Gastroesophageal sphincter (tissue), 4 donors: ENCODE data around the gene IL6ST. TPM values are rescaled to one million over a fixed set of nuclear protein-coding genes. Genes with fewer than 3 reads are reported as not detected.
"Not testable (repeated sequence)": the region's sequence is repeated elsewhere in the genome, so short reads cannot be mapped to it uniquely, and the experiment has no call there.

Experiments used
- ATAC-seq: fragments of 150-250 bp; one replicate; pipeline ENCODE4 v1.9.1; 2016; ENCODE audit warnings: mild to moderate bottlenecking, moderate library complexity
- H3K27ac ChIP-seq, 4 donors: fragments of 200-600 bp; sonication (generic) in 3 of 4; 1 replicate in 3 of 4; 2 replicates in 1 of 4; pipeline ENCODE4 v1.5.1; 2016 to 2019
- H3K27me3 ChIP-seq: fragments of 200-600 bp; sonication (generic); one replicate; pipeline ENCODE4 v1.5.1; 2019
- H3K36me3 ChIP-seq, 2 donors: fragments of 200-600 bp; sonication (generic); one replicate each; pipeline ENCODE4 v1.5.1; 2019; ENCODE audit warnings: control low read depth in 1 of 2
- H3K4me1 ChIP-seq, 3 donors: fragments of 200-600 bp; sonication (generic); 1 replicate in 2 of 3; 2 replicates in 1 of 3; pipeline ENCODE4 v1.5.1; 2016 to 2019; ENCODE audit warnings: control low read depth in 2 of 3
- H3K4me3 ChIP-seq, 2 donors: fragments of 200-600 bp; sonication (generic); one replicate each; pipeline ENCODE4 v1.5.1; 2019; ENCODE audit warnings: mild to moderate bottlenecking in 1 of 2, moderate library complexity in 1 of 2
- H3K9me3 ChIP-seq, 3 donors: fragments of 200-600 bp; sonication (generic); one replicate each; pipeline ENCODE4 v1.5.1; 2017 to 2019; ENCODE audit warnings: control low read depth in 2 of 3
- CTCF ChIP-seq, 4 experiments: fragments of 200-600 bp in 2 of 4; fragments of 450-650 bp in 2 of 4; sonication (generic) in 1 of 4; IDR thresholded peaks; one replicate each; pipeline ENCODE4 v1.5.1; 2017 to 2019; ENCODE audit warnings: antibody characterized with exemption in 4 of 4, mild to moderate bottlenecking in 2 of 4, moderate library complexity in 2 of 4
- EP300 ChIP-seq: sonication (generic); formaldehyde crosslinking; IDR thresholded peaks from one replicate; pipeline ENCODE4 v1.6.1; 2017; ENCODE audit warnings: antibody characterized with exemption, mild to moderate bottlenecking
- POLR2A ChIP-seq, 2 donors: fragments of 450-650 bp; IDR thresholded peaks; one replicate each; pipeline ENCODE4 v1.6.1; 2017; ENCODE audit warnings: antibody characterized with exemption in 2 of 2, mild to moderate bottlenecking in 2 of 2, moderate library complexity in 1 of 2
- POLR2AphosphoS5 ChIP-seq: sonication (generic); formaldehyde crosslinking; IDR thresholded peaks from one replicate; pipeline ENCODE4 v1.6.1; 2017; ENCODE audit warnings: antibody characterized with exemption
- WGBS, 2 donors: methylation state at CpG; one replicate each; pipeline ENCODE4 v1.1.5; 2018; ENCODE audit warnings: low coverage in 1 of 2; 5-methylcytosine and 5-hydroxymethylcytosine counted together
- total RNA-seq, 4 donors: library from RNA; depleted of rRNA; stranded (reverse); fragments of >200 nt; gene quantifications; one replicate each; pipeline ENCODE4 v1.1.0, GENCODE V29; 2016

Gene IL6ST
- total RNA-seq, 4 donors from 2014 or later = 351 to 761 (median 435) TPM

GRCh38 chr5:55993013-55993412, 1.8 kb downstream of the IL6ST start:
- no peaks in the 10 kb centered on the region for H3K27me3 ChIP-seq
- ATAC-seq = no peak

GRCh38 chr5:55991768-55992486, 2.8 kb downstream of the IL6ST start:
- Histone ChIP-seq H3K36me3 (peaks cover 0 to 2% of the 10 kb centered on the region in 2 donors), H3K4me1 (peaks cover 0 to 78% (median 7%) of the 10 kb centered on the region in 3 donors), H3K4me3 (peak overlapping the region; percentile 53 to 83), H3K9me3 (no peaks in the 10 kb centered on the region), H3K27me3 (no peaks in the 10 kb centered on the region), H3K27ac (peak overlapping the region; percentile 86 to 100 (median 98))
- ATAC-seq = no peak
- TF ChIP-seq CTCF (IDR thresholded peaks at IDR 0.05) = no peak
- no peak for TF ChIP-seq POLR2AphosphoS5
- no peak for TF ChIP-seq POLR2A (IDR thresholded peaks at IDR 0.05)
- TF ChIP-seq EP300 = no peak
- 58 to 71% methylated on average over 5 of the region's 5 CpGs for WGBS, 2 donors

More at GRCh38 chr5:55993013-55993412, 1.8 kb downstream of the IL6ST start:
- H3K9me3 ChIP-seq = no peaks in the 10 kb centered on the region
- H3K4me1 ChIP-seq = peaks cover 0 to 67% (median 7%) of the 10 kb centered on the region in 3 donors
- peak overlapping the region; percentile 86 to 100 (median 98) for H3K27ac ChIP-seq
- H3K36me3 ChIP-seq = no peaks in the 10 kb centered on the region
- no peak for TF ChIP-seq POLR2A (IDR thresholded peaks at IDR 0.05)
- TF ChIP-seq POLR2AphosphoS5 = peak; percentile 63
- H3K4me3 ChIP-seq = peak overlapping the region; percentile 53 to 83
- 0 to 10% methylated on average over 5 of the region's 5 CpGs for WGBS, 2 donors

- not testable (repeated sequence) for H3K9me3 ChIP-seq, ATAC-seq, H3K27me3 ChIP-seq, H3K36me3 ChIP-seq
- Histone ChIP-seq H3K4me3 (peak overlapping the region in 1 of 2 donors; percentile 83), H3K27ac (peak overlapping the region in 2 of 4 donors; percentile 52 to 99), H3K4me1 (peaks cover 0 to 71% (median 7%) of the 10 kb centered on the region in 3 donors)
- 77 to 82% methylated on average over 4 of the region's 4 CpGs for WGBS, 2 donors
Observed at GRCh38 chr5:55990895-55991294, 3.9 kb downstream of the IL6ST start.

- TF ChIP-seq EP300 = no peak
- no peak for TF ChIP-seq POLR2A (IDR thresholded peaks at IDR 0.05)
- TF ChIP-seq CTCF (IDR thresholded peaks at IDR 0.05) = no peak
- no peak for TF ChIP-seq POLR2AphosphoS5
- Histone ChIP-seq H3K4me3 (peak overlapping the region in 1 of 2 donors; percentile 27), H3K9me3 (no peaks in the 10 kb centered on the region), H3K27me3 (no peaks in the 10 kb centered on the region), H3K36me3 (peaks cover 0 to 5% of the 10 kb centered on the region in 2 donors), H3K27ac (peak overlapping the region in 2 of 4 donors; percentile 31 to 38), H3K4me1 (peaks cover 0 to 74% (median 7%) of the 10 kb centered on the region in 3 donors)
- 67 to 73% methylated on average over 1 of the region's 1 CpG for WGBS, 2 donors
- ATAC-seq = no peak
Observed at GRCh38 chr5:55989860-55990259, 4.9 kb downstream of the IL6ST start.

- ATAC-seq = no peak
- Histone ChIP-seq H3K4me1 (peaks cover 5 to 81% (median 10%) of the 10 kb centered on the region in 3 donors), H3K4me3 (peak overlapping the region in 1 of 2 donors; percentile 27), H3K27me3 (no peaks in the 10 kb centered on the region), H3K36me3 (peaks cover 0 to 5% of the 10 kb centered on the region in 2 donors), H3K27ac (no peak overlapping the region), H3K9me3 (no peaks in the 10 kb centered on the region)
- 0 to 40% methylated on average over 1 to 3 of the region's 4 CpGs for WGBS, 2 donors
- TF ChIP-seq CTCF (IDR thresholded peaks at IDR 0.05) = no peak
- no peak for TF ChIP-seq EP300
- TF ChIP-seq POLR2AphosphoS5 = no peak
- no peak for TF ChIP-seq POLR2A (IDR thresholded peaks at IDR 0.05)
Observed at GRCh38 chr5:55988979-55989638, 5.7 kb downstream of the IL6ST start.

GRCh38 chr5:55988428-55988827, 6.3 kb downstream of the IL6ST start:
- 97 to 100% methylated on average over 1 to 9 of the region's 10 CpGs for WGBS, 2 donors
- ATAC-seq, H3K36me3 ChIP-seq, H3K27me3 ChIP-seq, H3K4me3 ChIP-seq, H3K27ac ChIP-seq, H3K9me3 ChIP-seq: not testable (repeated sequence)
- H3K4me1 ChIP-seq = peaks cover 5 to 88% (median 11%) of the 10 kb centered on the region in 3 donors
